Adipocyte (in vitro differentiated cells): ENCODE data around the gene BCL2L11.

Experiments used
- DNase-seq: peaks from one replicate; pipeline ENCODE4 v3.0.0-alpha.2; 2015; ENCODE audit warnings: low read depth
- H3K27me3 ChIP-seq: replicated peaks from 2 replicates; pipeline ENCODE4 v1.7.0; 2013; ENCODE audit warnings: mild to moderate bottlenecking, low read length, moderate library complexity; ENCODE audit not compliant: control insufficient read depth, insufficient read depth
- H3K36me3 ChIP-seq: 2 replicates; pipeline ENCODE4 v1.7.0; 2013; ENCODE audit warnings: low read length, mild to moderate bottlenecking, moderate library complexity; ENCODE audit not compliant: control insufficient read depth, insufficient read depth, severe bottlenecking
- H3K4me1 ChIP-seq: 2 replicates; pipeline ENCODE4 v1.7.0; 2013; ENCODE audit warnings: mild to moderate bottlenecking, low read length, moderate library complexity; ENCODE audit not compliant: control insufficient read depth, insufficient read depth
- H3K4me3 ChIP-seq: 2 replicates; pipeline ENCODE4 v1.7.0; 2013; ENCODE audit warnings: mild to moderate bottlenecking, low read length, moderate library complexity
- H3K9ac ChIP-seq: 2 replicates; pipeline ENCODE4 v1.7.0; 2013; ENCODE audit warnings: mild to moderate bottlenecking, low read length, moderate library complexity
- H3K9me3 ChIP-seq: 2 replicates; pipeline ENCODE4 v1.7.0; 2013; ENCODE audit warnings: mild to moderate bottlenecking, low read length, moderate library complexity; ENCODE audit not compliant: control insufficient read depth

BCL2L11 gene

GRCh38 chr2:111186121-111186715 is 65.5 kb downstream of the BCL2L11 start:
- Histone ChIP-seq H3K4me1 (peaks cover 13% of the 10 kb centered on the region), H3K9me3 (no peaks in the 10 kb centered on the region), H3K9ac (no peak overlapping the region), H3K27me3 (peaks cover 20% of the 10 kb centered on the region), H3K36me3 (no peaks in the 10 kb centered on the region), H3K4me3 (no peak overlapping the region)
- DNase-seq = no peak

GRCh38 chr2:111186933-111187332 is 66.2 kb downstream of the BCL2L11 start:
- Histone ChIP-seq H3K27me3 (peaks cover 20% of the 10 kb centered on the region), H3K4me3 (no peak overlapping the region), H3K9me3 (no peaks in the 10 kb centered on the region), H3K9ac (no peak overlapping the region), H3K36me3 (no peaks in the 10 kb centered on the region), H3K4me1 (peaks cover 13% of the 10 kb centered on the region)
- no peak for DNase-seq

GRCh38 chr2:111188681-111189080 is 68.0 kb downstream of the BCL2L11 start:
- DNase-seq = no peak
- Histone ChIP-seq H3K9me3 (no peaks in the 10 kb centered on the region), H3K9ac (no peak overlapping the region), H3K4me1 (peaks cover 13% of the 10 kb centered on the region), H3K27me3 (peaks cover 7% of the 10 kb centered on the region), H3K36me3 (no peaks in the 10 kb centered on the region), H3K4me3 (no peak overlapping the region)

- Histone ChIP-seq H3K27me3 (peaks cover 4% of the 10 kb centered on the region), H3K9ac (no peak overlapping the region), H3K4me1 (peaks cover 13% of the 10 kb centered on the region), H3K36me3 (no peaks in the 10 kb centered on the region), H3K4me3 (no peak overlapping the region), H3K9me3 (no peaks in the 10 kb centered on the region)
- DNase-seq = no peak
These were observed 68.4 kb downstream of the BCL2L11 start for GRCh38 chr2:111189106-111189505.

GRCh38 chr2:111190816-111191540 is 70.3 kb downstream of the BCL2L11 start:
- no peaks in the 10 kb centered on the region for H3K36me3 ChIP-seq
- no peaks in the 10 kb centered on the region for H3K4me1 ChIP-seq
- no peaks in the 10 kb centered on the region for H3K27me3 ChIP-seq
- no peak overlapping the region for H3K4me3 ChIP-seq
- H3K9me3 ChIP-seq = no peaks in the 10 kb centered on the region
- DNase-seq = no peak
- no peak overlapping the region for H3K9ac ChIP-seq

GRCh38 chr2:111191877-111192276 is 71.2 kb downstream of the BCL2L11 start:
- Histone ChIP-seq H3K4me1 (no peaks in the 10 kb centered on the region), H3K4me3 (no peak overlapping the region), H3K27me3 (no peaks in the 10 kb centered on the region), H3K9me3 (no peaks in the 10 kb centered on the region), H3K9ac (no peak overlapping the region), H3K36me3 (no peaks in the 10 kb centered on the region)
- DNase-seq = no peak

GRCh38 chr2:111192776-111193368 is 72.2 kb downstream of the BCL2L11 start:
- Histone ChIP-seq H3K9ac (no peak overlapping the region), H3K9me3 (no peaks in the 10 kb centered on the region)
- DNase-seq = no peak

GRCh38 chr2:111194835-111195621 is 74.3 kb downstream of the BCL2L11 start:
- no peak for DNase-seq
- Histone ChIP-seq H3K36me3 (no peaks in the 10 kb centered on the region), H3K9me3 (no peaks in the 10 kb centered on the region), H3K27me3 (no peaks in the 10 kb centered on the region), H3K4me1 (no peaks in the 10 kb centered on the region), H3K9ac (no peak overlapping the region), H3K4me3 (no peak overlapping the region)

More at GRCh38 chr2:111192776-111193368, 72.2 kb downstream of the BCL2L11 start:
- no peaks in the 10 kb centered on the region for H3K4me1 ChIP-seq
- H3K4me3 ChIP-seq = no peak overlapping the region
- H3K36me3 ChIP-seq = no peaks in the 10 kb centered on the region
- no peaks in the 10 kb centered on the region for H3K27me3 ChIP-seq

GRCh38 chr2:111196435-111196834 is 75.7 kb downstream of the BCL2L11 start:
- no peaks in the 10 kb centered on the region for H3K36me3 ChIP-seq

GRCh38 chr2:111198701-111199100 is 78.0 kb downstream of the BCL2L11 start:
- no peak overlapping the region for H3K9ac ChIP-seq
- H3K4me3 ChIP-seq = no peak overlapping the region
- H3K36me3 ChIP-seq = no peaks in the 10 kb centered on the region
- no peak for DNase-seq
- H3K4me1 ChIP-seq = no peaks in the 10 kb centered on the region
- no peaks in the 10 kb centered on the region for H3K9me3 ChIP-seq
- H3K27me3 ChIP-seq = no peaks in the 10 kb centered on the region

More at GRCh38 chr2:111196435-111196834, 75.7 kb downstream of the BCL2L11 start:
- H3K4me3 ChIP-seq = no peak overlapping the region
- no peaks in the 10 kb centered on the region for H3K9me3 ChIP-seq
- no peaks in the 10 kb centered on the region for H3K27me3 ChIP-seq
- DNase-seq = no peak
- no peaks in the 10 kb centered on the region for H3K4me1 ChIP-seq
- H3K9ac ChIP-seq = no peak overlapping the region

- Histone ChIP-seq H3K9me3 (no peaks in the 10 kb centered on the region), H3K36me3 (no peaks in the 10 kb centered on the region)
- no peak for DNase-seq
These were observed 79.1 kb downstream of the BCL2L11 start for GRCh38 chr2:111199840-111200239.

More at GRCh38 chr2:111199840-111200239, 79.1 kb downstream of the BCL2L11 start:
- no peak overlapping the region for H3K4me3 ChIP-seq
- no peak overlapping the region for H3K9ac ChIP-seq
- no peaks in the 10 kb centered on the region for H3K4me1 ChIP-seq
- H3K27me3 ChIP-seq = no peaks in the 10 kb centered on the region
